HG02870 (cell line): ENCODE data around the gene TTC7B.
A peak's percentile ranks its signal among the peaks of the same experiment; 100 is the strongest.

ENCODE experiments used
- ATAC-seq: cut with Tn5 transposase; IDR thresholded peaks from one replicate; pipeline ENCODE4 v1.9.1; 2021; ENCODE audit warnings: mild to moderate bottlenecking, moderate library complexity; ENCODE audit not compliant: unreplicated experiment

TTC7B gene

GRCh38 chr14:90777830-90778485 lies 38.3 kb downstream of the TTC7B start:
- ATAC-seq: no peak

DNA sequence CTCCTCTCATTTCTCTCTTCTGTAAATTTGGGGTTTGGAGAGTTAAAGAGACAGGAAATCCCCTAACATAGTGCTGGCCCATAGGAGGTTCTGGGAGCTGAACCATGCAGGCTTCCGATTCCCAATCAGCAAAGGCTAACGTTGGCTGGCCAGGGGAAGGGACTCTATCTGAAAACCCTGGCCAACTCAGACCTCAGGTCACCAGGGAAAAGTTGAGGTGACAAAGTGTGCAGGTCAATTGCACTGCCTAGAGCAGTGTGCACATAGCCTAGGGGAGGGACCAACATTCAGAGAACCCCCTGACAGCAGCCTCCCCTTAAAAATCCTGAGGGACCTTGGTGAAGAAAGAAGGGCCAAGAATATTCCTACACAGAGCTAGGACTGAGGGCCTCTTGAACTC lies 38.9 kb downstream of the TTC7B start:
- ATAC-seq: no peak

DNA sequence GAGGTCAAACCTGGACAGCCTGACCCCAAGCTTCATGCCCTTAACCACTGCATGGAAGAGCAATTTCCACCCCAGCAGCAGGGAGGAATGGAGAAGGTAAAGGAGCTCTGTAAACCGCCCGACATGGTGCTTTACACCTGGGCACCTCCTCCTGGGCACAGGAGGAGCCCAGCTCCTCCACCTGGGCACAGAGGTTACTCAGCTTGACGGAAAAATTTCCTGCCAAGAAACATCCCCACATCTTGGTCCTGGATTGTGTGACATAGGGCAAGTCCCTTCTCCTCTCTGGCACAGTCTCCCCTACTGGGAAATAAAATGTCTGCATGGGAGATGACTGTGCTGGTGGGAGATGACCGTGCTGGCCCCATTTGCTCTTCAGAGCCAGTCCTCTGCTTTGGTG lies 40.8 kb downstream of the TTC7B start:
- no peak for ATAC-seq

DNA sequence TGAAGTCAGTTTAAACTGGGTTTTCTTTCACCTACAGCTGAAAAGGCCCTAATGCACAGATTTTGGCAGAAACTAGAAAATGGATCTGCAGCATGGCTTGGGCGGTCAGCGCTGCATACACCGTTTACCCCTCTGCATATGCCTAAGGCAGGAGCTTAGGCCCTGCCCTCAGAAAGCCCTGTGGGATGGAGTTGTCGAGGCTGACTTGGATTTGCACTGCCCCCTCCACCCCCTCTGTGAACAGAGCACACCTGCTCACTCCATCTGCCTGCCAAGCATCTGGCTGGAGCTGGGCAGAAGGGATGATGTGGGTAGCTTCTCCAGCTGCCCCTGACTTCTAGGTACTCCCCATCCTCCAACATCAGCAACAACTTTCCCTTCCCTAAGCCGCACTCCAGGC lies 41.9 kb downstream of the TTC7B start:
- ATAC-seq: no peak

DNA sequence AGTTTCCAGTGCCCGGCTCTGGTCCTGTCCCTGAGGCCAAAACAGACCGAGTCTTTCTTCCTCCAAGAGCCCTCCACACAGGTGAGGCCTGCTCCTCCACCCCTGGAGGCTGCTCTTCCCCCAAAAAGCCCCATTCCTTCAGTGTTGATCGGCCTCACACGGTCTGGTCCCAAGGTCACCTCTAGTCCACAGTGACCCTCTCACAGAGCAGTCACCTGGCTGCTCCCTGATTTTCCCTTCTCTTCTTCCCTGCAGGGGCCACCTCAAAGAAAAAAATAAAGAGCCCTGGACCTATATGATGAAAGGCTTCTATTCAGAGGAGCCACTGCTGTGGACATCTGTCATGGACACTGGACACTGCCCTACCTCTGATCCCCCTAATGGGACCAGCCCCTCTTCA lies 42.5 kb downstream of the TTC7B start:
- ATAC-seq: no peak

- no peak for ATAC-seq
Measured at GRCh38 chr14:90773196-90773486, 43.1 kb downstream of the TTC7B start.

- no peak for ATAC-seq
Measured at GRCh38 chr14:90767899-90768298, 48.3 kb downstream of the TTC7B start.

DNA sequence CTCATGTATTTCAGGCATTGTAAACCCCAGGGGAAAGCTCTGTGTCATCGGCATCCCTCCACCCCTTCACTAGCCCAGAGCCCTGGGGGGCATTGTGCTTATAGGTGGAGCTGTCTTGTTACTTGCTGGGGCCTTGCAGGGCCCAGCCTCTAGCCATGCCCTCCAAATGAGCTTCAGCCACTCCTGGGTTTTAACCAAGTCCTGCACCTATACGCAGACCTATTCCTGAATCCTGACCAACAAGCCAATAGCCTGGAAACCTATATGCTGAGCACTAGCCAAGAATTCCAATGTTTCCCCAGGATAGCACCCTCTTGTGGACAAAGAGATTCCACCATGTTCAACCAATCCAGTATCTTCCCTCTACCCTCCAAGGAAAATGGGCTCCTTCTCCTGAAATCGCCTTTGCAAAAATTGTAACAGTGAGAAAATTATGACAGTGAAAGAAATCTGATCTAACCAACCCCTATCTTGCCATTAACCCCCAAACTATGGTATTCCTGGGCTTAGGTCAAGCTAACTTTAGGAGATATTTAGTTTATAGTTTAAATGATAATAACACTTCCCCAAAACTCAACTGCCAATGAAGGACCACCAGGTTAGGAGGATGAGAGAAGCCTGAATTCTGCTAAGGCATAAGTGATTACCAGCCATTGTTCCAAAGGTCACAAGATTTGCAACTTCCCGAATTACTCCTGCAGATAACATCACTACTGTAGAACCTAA lies 55.5 kb downstream of the TTC7B start:
- ATAC-seq: no peak

DNA sequence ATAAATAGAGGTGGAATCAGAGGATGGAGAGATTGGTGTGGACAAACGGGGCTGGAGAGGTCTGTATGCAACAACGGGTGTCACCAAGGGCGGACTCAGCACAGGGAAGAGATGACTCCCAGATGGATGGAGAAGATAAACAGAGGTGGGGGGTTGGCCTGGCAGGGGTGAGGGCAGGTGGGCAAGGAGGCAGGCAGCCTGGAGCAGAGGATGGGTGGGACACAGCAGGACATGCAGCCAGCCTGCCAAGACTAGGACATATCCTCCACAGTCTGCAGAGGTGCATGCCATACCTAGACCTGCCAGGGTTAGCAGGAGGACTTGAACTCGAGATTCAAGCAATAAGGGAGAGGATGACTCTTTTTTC lies 56.2 kb downstream of the TTC7B start:
- no peak for ATAC-seq

DNA sequence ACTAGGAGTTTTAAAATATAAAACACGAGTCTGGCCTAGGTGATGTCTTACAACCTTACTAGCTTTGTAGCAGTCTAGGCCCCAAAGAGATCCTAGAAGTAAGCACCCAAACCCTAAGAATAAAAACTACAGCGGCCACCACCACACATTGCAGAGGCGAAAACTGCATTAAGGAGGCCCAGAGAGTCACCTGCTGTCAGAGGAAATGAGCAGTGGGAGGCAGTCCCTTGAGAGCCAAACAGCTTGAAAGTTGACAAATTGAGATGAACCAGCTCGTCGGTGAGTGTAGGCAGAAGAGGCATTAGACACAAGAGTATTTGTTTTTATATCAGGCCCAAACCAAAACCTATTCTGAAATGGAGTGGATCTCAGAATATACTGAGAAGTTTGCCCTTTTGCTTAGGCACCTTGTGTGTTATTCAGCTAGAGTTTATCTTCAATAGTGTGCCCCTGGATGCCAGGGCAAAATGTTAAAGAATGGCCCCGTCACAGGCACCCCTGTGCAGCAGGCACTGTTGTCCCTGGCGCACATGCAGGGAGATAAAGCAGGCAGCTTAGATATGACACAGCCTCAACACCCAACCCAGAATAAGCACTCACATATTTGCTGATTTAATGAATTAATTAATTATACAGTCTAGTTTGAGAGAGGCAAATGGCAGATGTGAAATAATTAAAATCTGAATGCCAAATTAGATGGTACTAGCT lies 56.7 kb downstream of the TTC7B start:
- ATAC-seq: no peak

GRCh38 chr14:90758959-90759358 lies 57.3 kb downstream of the TTC7B start:
- no peak for ATAC-seq

DNA sequence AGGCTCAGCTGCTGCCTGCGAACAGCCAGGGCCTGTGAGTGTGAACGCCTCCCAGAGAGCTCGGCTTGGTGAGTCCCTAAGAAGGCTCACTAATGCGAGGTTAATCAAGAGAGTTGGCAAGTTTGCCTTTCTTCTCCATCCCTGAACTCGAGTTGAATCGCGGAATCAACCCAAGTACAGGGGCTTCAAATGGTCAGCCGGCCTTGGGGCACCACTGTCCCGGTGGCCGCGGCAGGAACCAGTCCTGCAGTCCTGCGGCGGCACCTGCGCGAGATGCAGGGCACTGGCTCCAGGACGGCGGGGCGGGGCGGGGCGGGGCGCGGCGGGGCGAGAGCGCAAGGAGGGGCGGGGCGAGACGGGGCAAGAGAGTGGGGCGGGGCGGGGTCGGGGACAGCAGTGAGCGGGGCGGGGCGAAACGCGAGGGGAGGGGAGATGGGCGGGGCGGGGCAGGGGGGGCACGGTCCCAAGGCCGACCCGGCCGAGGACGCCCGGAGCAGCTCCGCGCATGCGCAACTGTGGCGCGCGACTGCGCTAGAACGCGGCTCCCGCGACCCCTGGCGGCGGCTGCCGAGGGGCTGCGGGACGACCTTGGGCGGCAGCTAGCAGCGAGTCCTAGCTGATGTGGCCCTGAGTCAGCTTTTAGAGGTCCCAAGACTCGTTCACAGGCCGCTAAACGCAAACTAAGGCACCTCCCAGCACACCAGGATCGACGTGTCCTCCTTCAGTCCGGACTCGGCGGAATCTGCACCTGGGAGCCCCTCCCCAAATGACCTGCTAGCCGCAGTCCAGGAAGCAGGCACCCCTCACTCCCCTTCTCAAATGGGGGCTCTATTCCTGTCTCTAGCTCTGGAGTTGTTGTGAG lies 58.0 kb downstream of the TTC7B start:
- ATAC-seq: peak; percentile 84

GRCh38 chr14:90757452-90757851 lies 58.8 kb downstream of the TTC7B start:
- no peak for ATAC-seq

- ATAC-seq: no peak
Measured at GRCh38 chr14:90756755-90757345, 59.4 kb downstream of the TTC7B start.

DNA sequence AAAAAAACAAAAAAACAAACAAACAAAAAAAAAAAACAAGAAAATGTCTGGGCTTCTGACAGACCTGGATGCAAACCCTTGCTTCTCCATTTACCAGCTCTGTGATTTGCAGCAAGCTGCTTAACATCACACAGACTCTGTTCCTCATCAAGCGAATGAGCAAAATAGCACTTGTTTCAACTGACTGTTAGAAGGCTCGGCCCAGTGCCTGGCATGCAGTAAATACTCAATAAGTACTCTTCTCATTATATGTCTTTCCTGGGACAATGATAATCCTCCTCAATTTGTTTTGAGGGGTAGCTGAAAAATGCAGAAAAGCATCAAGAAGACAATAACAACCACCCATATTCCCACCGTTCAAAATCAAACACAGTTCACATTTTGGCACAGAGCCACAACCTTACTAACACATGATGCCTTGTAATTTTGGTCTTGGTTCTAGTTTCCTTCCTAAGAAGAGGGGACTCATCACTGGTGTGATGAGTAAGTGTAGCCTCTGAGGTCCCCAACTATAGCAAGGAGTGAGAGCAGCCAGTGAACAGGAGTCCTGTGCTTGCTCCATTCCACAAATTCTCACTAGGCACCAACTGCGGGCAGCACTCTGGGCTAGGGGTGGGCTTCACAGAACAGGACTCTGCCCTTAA lies 60.4 kb downstream of the TTC7B start:
- no peak for ATAC-seq

DNA sequence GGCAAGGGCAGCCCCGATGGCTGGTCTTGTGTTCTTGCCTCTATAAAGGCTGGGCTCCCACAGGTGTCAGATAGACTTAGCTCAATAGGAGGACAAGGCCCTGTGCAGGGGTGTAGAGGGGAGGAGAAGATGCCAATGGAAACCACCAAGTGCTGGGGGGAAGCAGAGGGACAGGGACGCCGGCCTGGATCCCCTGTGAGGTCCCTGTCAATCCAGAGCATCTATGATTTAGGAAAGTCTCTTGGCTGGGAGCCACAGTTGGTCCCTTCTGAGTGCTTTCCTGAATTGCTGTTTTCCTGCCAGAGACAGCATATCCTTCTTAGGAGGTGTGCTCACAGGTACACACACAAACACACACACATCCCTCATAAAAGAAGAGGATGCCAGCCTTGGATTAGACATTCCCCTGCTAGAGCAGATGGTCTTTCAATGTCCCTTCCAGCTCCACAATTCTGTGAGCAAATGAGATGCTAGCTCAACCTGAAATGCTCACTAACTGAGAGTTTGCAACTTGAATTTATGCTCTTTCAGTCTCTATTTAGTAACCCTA lies 62.7 kb downstream of the TTC7B start:
- no peak for ATAC-seq

DNA sequence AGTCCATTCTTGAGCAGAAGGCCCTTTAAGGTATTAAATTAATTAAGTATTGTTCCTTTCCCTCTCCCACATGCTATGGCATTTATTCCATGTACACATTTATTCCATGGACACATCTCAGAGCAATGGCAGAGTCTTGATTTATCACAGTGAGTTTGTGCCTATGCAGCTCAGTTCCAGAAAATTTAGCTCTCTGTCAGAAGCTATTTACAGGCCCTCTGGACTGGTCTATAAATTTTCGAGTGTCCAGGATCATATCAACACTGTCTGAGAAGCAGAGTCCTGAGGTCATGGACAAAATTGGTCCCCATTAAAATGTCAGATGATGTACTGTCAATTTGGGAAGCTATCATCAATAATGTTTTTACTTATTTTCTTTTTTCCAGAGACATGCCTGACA lies 65.5 kb downstream of the TTC7B start:
- no peak for ATAC-seq

- ATAC-seq: no peak
Measured at GRCh38 chr14:90750191-90750590, 66.0 kb downstream of the TTC7B start.

GRCh38 chr14:90747909-90748308 lies 68.3 kb downstream of the TTC7B start:
- ATAC-seq: no peak

- no peak for ATAC-seq
Measured at GRCh38 chr14:90743826-90744225, 72.4 kb downstream of the TTC7B start.
